ENCODE measurements around the gene PKMYT1. TPM values are rescaled to one million over a fixed set of nuclear protein-coding genes. Genes with fewer than 3 reads are reported as not detected.

Gene PKMYT1
- polyA plus RNA-seq, 1 of the 3 experiments (the other 2 are of a cell fraction), result 8.5 TPM

GRCh38 chr16:2982402-2982801 is 2.2 kb upstream of the PKMYT1 start:
- TF ChIP-seq TEAD4 (IDR thresholded peaks at IDR 0.05; ENCODE audit: borderline replicate concordance, insufficient read depth) (no peak), SIN3A (IDR thresholded peaks at IDR 0.05; ENCODE audit: borderline replicate concordance, low read depth, low read length) (no peak), USF2 (IDR thresholded peaks at IDR 0.05; ENCODE audit: borderline replicate concordance, low read depth, low read length) (no peak), NFIC (IDR thresholded peaks at IDR 0.05; ENCODE audit: borderline replicate concordance) (no peak), CTCF (IDR thresholded peaks at IDR 0.05) (no peak), JUND (IDR thresholded peaks at IDR 0.05) (no peak), POLR2AphosphoS5 (IDR thresholded peaks at IDR 0.05; ENCODE audit: low read depth, low read length) (no peak), RAD21 (IDR thresholded peaks at IDR 0.05; ENCODE audit: low read length) (no peak), FOXJ3 (CRISPR knock-in tag; IDR thresholded peaks at IDR 0.05) (no peak), TAF1 (IDR thresholded peaks at IDR 0.05; ENCODE audit: borderline replicate concordance, low read depth, low read length) (no peak), MAX (IDR thresholded peaks at IDR 0.05; ENCODE audit: low read depth) (no peak), MEF2A (IDR thresholded peaks at IDR 0.05; ENCODE audit: borderline replicate concordance, low read depth) (no peak), RCOR1 (IDR thresholded peaks at IDR 0.05; ENCODE audit: low read length) (no peak), YY1 (IDR thresholded peaks at IDR 0.05; ENCODE audit: low read depth) (no peak)
- peaks cover 4 to 24% of the 10 kb centered on the region in 2 experiments; a peak in 2 of 4 replicates for H3K4me1 ChIP-seq (ENCODE audit: control insufficient read depth in 1 of 2, insufficient read depth in 2 of 2, low read depth in 1 of 2, low read length in 1 of 2)
- 95% methylated on average over 5 of the region's 5 CpGs for whole genome bisulfite sequencing (ENCODE audit: low lambda C conversion rate)

GRCh38 chr16:2981899-2982250 is 1.6 kb upstream of the PKMYT1 start:
- DNase-seq, result no peak
- no peaks in the 10 kb centered on the region for H3K9me2 ChIP-seq
- H3K9ac ChIP-seq, result no peak overlapping the region
- no peaks in the 10 kb centered on the region for H3K27me3 ChIP-seq (ENCODE audit: insufficient read depth)
- no peak overlapping the region for H2AFZ ChIP-seq (ENCODE audit: low read depth)
- H4K20me1 ChIP-seq (ENCODE audit: insufficient read depth), result no peaks in the 10 kb centered on the region
- H3K9me3 ChIP-seq, result no peaks in the 10 kb centered on the region
- WGBS (ENCODE audit: low lambda C conversion rate), result 88% methylated on average over 4 of the region's 4 CpGs
- no peak overlapping the region for H3K4me3 ChIP-seq (ENCODE audit: low read depth in 2 of 2, low read length in 1 of 2)
- H3K27ac ChIP-seq (ENCODE audit: low read depth in 2 of 2, low read length in 1 of 2), result no peak overlapping the region
- H3F3A ChIP-seq (replicated peaks; ENCODE audit: insufficient read depth), result peaks cover 10% of the 10 kb centered on the region
- POLR2A ChIA-PET, result interaction anchor here (1.3 to 2.2 kb wide), 2 partner anchors 8 to 12 kb away, joined by 4 to 12 read pairs; partner anchors contain the start of gene PAQR4
- peaks cover 4 to 24% of the 10 kb centered on the region in 2 experiments; a peak in 2 of 4 replicates for H3K4me1 ChIP-seq (ENCODE audit: control insufficient read depth in 1 of 2, insufficient read depth in 2 of 2, low read depth in 1 of 2, low read length in 1 of 2)
- no peak for TF ChIP-seq CTCF (IDR thresholded peaks at IDR 0.05)
- no peak for TF ChIP-seq SMC3 (IDR thresholded peaks at IDR 0.05; ENCODE audit: low read depth, low read length)
- CTCF ChIA-PET, result interaction anchor here (1.0 to 3.1 kb wide), 6 partner anchors 8 to 148 kb away, joined by 3 to 25 read pairs (median 4); partner anchors contain the start of gene KREMEN2
- peaks cover 16% of the 10 kb centered on the region; the same call in 1 of the 2 replicates for H3K79me2 ChIP-seq (ENCODE audit: insufficient read depth)
- no peak overlapping the region for H3K4me2 ChIP-seq
- no peaks in the 10 kb centered on the region for H3K36me3 ChIP-seq (replicated peaks in 1 of 2; ENCODE audit: control insufficient read depth in 1 of 2, insufficient read depth in 2 of 2, low read length in 1 of 2)

More at GRCh38 chr16:2982402-2982801, 2.2 kb upstream of the PKMYT1 start:
- Histone ChIP-seq H3K9ac (no peak overlapping the region), H3K27me3 (ENCODE audit: insufficient read depth) (no peaks in the 10 kb centered on the region), H3K4me2 (no peak overlapping the region), H3K36me3 (replicated peaks in 1 of 2; ENCODE audit: control insufficient read depth in 1 of 2, insufficient read depth in 2 of 2, low read length in 1 of 2) (no peaks in the 10 kb centered on the region), H3K79me2 (ENCODE audit: insufficient read depth) (peaks cover 16% of the 10 kb centered on the region; the same call in 1 of the 2 replicates), H3K9me3 (no peaks in the 10 kb centered on the region), H4K20me1 (ENCODE audit: insufficient read depth) (no peaks in the 10 kb centered on the region), H3K9me2 (no peaks in the 10 kb centered on the region), H3K4me3 (ENCODE audit: low read depth in 2 of 2, low read length in 1 of 2) (no peak overlapping the region), H3F3A (replicated peaks; ENCODE audit: insufficient read depth) (peaks cover 10% of the 10 kb centered on the region), H3K27ac (ENCODE audit: low read depth in 2 of 2, low read length in 1 of 2) (no peak overlapping the region), H2AFZ (ENCODE audit: low read depth) (no peak overlapping the region)
- DNase-seq, result no peak
- ChIA-PET CTCF (interaction anchor here (0.9 to 3.1 kb wide), 6 partner anchors 8 to 147 kb away, joined by 3 to 25 read pairs (median 5); partner anchors contain the start of gene KREMEN2), POLR2A (interaction anchor here (1.3 kb wide), 1 partner anchor 8 kb away, joined by 4 read pairs; no protein-coding TSS in a partner anchor)

Data from SK-N-SH (cell line).